HEK293T (cell line): Measurements from ENCODE around the gene ZFPM1.

ENCODE experiments used
- CTCF ChIA-PET: fragments of 350-600 bp; formaldehyde crosslinking; extraction: SDS; loops from one replicate; lab custom pipeline; 2021; ENCODE audit warnings: antibody characterized with exemption, inconsistent platforms; lab: Yijun Ruan, JAX
- POLR2A ChIA-PET: fragments of 350-600 bp; formaldehyde crosslinking; extraction: SDS; loops from one replicate; lab custom pipeline; 2020; ENCODE audit warnings: antibody characterized with exemption, inconsistent platforms; lab: Yijun Ruan, JAX
- DNase-seq: peaks from one replicate; pipeline ENCODE4 v3.0.0; 2012; ENCODE audit warnings: mixed read lengths; ENCODE audit errors: extremely low spot score
- ARNT ChIP-seq: fragments of 450-650 bp; IDR thresholded peaks from 2 replicates; pipeline ENCODE4 v1.6.1; 2017; ENCODE audit warnings: mild to moderate bottlenecking
- BHLHE40 ChIP-seq: fragments of 450-650 bp; IDR thresholded peaks from 2 replicates; pipeline ENCODE4 v1.6.1; 2016; ENCODE audit warnings: mild to moderate bottlenecking, moderate library complexity, borderline replicate concordance
- CTBP1 ChIP-seq: fragments of 450-650 bp; IDR thresholded peaks from 2 replicates; pipeline ENCODE4 v1.6.1; 2016; ENCODE audit warnings: borderline replicate concordance
- ELF4 ChIP-seq: fragments of 450-650 bp; IDR thresholded peaks from 2 replicates; pipeline ENCODE4 v1.6.1; 2017; ENCODE audit warnings: antibody characterized with exemption
- FOXA1 ChIP-seq: fragments of 450-650 bp; IDR thresholded peaks from 2 replicates; pipeline ENCODE4 v1.6.1; 2016; ENCODE audit warnings: mild to moderate bottlenecking
- FOXK2 ChIP-seq: fragments of 450-650 bp; IDR thresholded peaks from 2 replicates; pipeline ENCODE4 v1.6.1; 2016; ENCODE audit warnings: mild to moderate bottlenecking
- FOXM1 ChIP-seq: fragments of 450-650 bp; IDR thresholded peaks from 2 replicates; pipeline ENCODE4 v1.6.1; 2017; ENCODE audit warnings: mild to moderate bottlenecking, borderline replicate concordance
- HDGF ChIP-seq: fragments of 450-650 bp; IDR thresholded peaks from 2 replicates; pipeline ENCODE4 v1.6.1; 2017; ENCODE audit warnings: antibody characterized with exemption, borderline replicate concordance
- L3MBTL2 ChIP-seq: fragments of 450-650 bp; conservative IDR thresholded peaks from 2 replicates; pipeline ENCODE4 v1.6.1; 2016; ENCODE audit warnings: mild to moderate bottlenecking
- LEF1 ChIP-seq: fragments of 450-650 bp; IDR thresholded peaks from 2 replicates; pipeline ENCODE4 v1.6.1; 2017; ENCODE audit warnings: mild to moderate bottlenecking, borderline replicate concordance
- NFRKB ChIP-seq: fragments of 450-650 bp; IDR thresholded peaks from 2 replicates; pipeline ENCODE4 v1.6.1; 2016; ENCODE audit warnings: mild to moderate bottlenecking, moderate library complexity
- SP1 ChIP-seq: fragments of 450-650 bp; IDR thresholded peaks from 2 replicates; pipeline ENCODE4 v1.6.1; 2017
- SUZ12 ChIP-seq: fragments of 450-650 bp; IDR thresholded peaks from 2 replicates; pipeline ENCODE4 v1.6.1; 2016; ENCODE audit warnings: mild to moderate bottlenecking
- TARDBP ChIP-seq: fragments of 450-650 bp; IDR thresholded peaks from 2 replicates; pipeline ENCODE4 v1.6.1; 2016
- ZNF384 ChIP-seq: fragments of 450-650 bp; IDR thresholded peaks from 2 replicates; pipeline ENCODE4 v1.6.1; 2016
- TF ChIP-seq, protein P1 (sequence below): fragments of 450-650 bp; IDR thresholded peaks from 2 replicates; pipeline ENCODE4 v1.6.1; 2016

Gene ZFPM1

GRCh38 chr16:88449267-88449561 lies 3.9 kb upstream of the ZFPM1 start:
- POLR2A ChIA-PET, result interaction anchor here (1.6 kb wide), 1 partner anchor 121 kb away, joined by 3 read pairs; the partner anchor contains the start of gene ZC3H18
- TF ChIP-seq SP1 (no peak), LEF1 (no peak), FOXA1 (no peak), L3MBTL2 (no peak), NFRKB (no peak), FOXK2 (no peak), CTBP1 (no peak), ARNT (no peak), BHLHE40 (no peak), FOXM1 (no peak), TARDBP (no peak)
- TF ChIP-seq, protein P1, sequence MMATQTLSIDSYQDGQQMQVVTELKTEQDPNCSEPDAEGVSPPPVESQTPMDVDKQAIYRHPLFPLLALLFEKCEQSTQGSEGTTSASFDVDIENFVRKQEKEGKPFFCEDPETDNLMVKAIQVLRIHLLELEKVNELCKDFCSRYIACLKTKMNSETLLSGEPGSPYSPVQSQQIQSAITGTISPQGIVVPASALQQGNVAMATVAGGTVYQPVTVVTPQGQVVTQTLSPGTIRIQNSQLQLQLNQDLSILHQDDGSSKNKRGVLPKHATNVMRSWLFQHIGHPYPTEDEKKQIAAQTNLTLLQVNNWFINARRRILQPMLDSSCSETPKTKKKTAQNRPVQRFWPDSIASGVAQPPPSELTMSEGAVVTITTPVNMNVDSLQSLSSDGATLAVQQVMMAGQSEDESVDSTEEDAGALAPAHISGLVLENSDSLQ, result no peak
- CTCF ChIA-PET, result no interaction called here
- no peak for DNase-seq

GRCh38 chr16:88451586-88452481 lies 1.2 kb upstream of the ZFPM1 start:
- DNase-seq, result no peak
- ChIA-PET CTCF (no interaction called here), POLR2A (interaction anchor here (1.0 to 2.2 kb wide), 2 partner anchors 10 to 118 kb away, joined by 3 to 10 read pairs; partner anchors contain the start of gene ZC3H18)

DNA sequence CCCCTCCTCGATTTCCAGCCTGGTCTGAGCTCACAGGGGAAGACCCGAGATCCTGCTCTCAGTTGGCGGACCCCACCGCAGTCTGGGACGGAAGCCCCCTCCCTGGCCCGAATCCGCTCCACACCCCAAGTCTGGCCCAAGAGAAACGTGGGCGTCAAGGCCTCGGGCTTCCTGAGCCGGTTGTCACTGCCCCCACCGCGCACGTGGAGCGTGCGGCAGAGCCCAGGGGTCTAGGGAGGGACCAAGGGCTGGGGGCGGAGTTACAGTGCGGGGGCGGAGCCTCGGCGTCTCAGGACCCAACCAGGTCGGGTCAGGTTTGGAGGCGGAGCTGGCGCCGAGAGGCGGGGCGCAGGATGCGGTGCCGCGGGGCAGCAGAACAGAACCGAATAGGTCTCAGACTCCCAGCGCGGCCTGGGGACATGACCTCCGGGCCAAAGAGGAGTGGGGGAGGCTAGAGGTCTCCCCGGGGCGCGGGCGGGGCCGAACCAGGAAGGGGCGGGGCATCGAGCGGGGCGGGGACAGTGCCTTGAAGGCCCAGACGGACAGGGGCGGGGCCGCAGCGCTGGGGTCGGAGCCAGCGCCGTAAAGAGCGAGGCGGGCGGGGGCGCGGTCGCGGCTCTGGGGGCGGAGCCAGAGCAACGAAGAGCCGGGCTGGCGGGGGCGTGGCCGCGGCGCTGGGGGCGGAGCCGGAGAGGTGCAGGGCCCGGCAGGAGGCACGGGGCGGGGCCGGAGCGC lies 431 bp upstream of the ZFPM1 start:
- peak; percentile 98 for DNase-seq
- POLR2A ChIA-PET, result interaction anchor here (1.0 to 2.2 kb wide), 2 partner anchors 10 to 118 kb away, joined by 3 to 10 read pairs; partner anchors contain the start of gene ZC3H18
- TF ChIP-seq FOXA1 (no peak), HDGF (peak; percentile 74; the same call in 1 of the 2 replicates), FOXM1 (no peak), BHLHE40 (no peak), ARNT (0 out of 2 replicates have a peak, but pooled peaks have one; percentile 8), ELF4 (no peak), L3MBTL2 (peak; percentile 99), CTBP1 (no peak)
- TF ChIP-seq, protein P1, result no peak

More at GRCh38 chr16:88451586-88452481, 1.2 kb upstream of the ZFPM1 start:
- no peak for TF ChIP-seq L3MBTL2
- no peak for TF ChIP-seq FOXA1
- no peak for TF ChIP-seq FOXM1
- no peak for TF ChIP-seq HDGF
- no peak for TF ChIP-seq ARNT
- no peak for TF ChIP-seq SP1
- no peak for TF ChIP-seq CTBP1
- no peak for TF ChIP-seq LEF1
- no peak for TF ChIP-seq ZNF384
- TF ChIP-seq BHLHE40, result no peak
- no peak for TF ChIP-seq TARDBP

DNA sequence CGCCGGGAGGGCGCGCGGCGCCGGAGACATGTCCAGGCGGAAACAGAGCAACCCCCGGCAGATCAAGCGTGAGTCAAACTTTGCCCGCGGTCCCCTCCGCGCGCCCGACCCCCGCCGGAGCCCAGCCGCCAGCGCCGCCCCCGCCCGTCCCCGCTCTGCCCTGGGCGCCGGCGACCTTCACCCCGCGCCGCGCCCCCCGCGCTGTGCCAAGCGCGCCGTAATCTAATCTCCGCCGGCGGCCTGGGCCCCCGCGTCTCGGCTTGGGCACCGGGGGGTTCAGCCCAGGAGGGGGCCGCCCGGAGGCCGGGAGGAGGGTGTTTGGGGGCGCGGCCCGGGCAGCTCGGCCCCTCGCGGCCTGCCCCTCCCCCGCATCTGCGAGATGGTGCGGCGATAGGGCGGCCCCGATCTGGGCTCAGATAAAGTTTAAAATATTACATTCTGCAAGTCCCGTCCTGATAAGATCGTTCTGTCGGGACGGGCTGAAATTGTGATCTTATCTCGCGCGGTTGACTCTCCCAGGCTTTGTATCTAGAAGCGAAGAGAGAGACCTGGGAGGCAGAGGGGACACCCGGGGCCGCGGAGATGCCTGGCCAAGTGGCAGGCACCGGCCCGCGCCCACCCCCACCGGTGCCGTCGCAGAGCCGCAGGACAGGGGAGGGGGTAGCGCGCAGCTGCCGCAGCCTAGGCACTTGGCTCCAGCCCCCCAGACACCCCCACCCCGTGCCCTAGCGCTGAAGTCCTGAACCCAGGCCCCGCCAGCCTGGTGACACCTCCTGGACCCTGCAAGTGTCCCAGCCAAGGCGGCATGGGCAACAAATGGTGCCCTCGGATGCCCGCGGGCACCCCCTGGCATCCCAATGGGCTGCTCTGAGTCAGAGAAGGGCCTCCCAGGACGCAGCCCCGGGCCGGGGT lies 787 bp downstream of the ZFPM1 start:
- no peak for DNase-seq
- CTCF ChIA-PET, result interaction anchor here (0.7 kb wide), 1 partner anchor 19 kb away, joined by 5 read pairs; no protein-coding TSS in a partner anchor
- TF ChIP-seq FOXK2 (no peak), L3MBTL2 (no peak), TARDBP (no peak), SP1 (no peak), ZNF384 (no peak), NFRKB (no peak), FOXM1 (no peak), SUZ12 (no peak), ARNT (no peak), LEF1 (no peak), CTBP1 (no peak), FOXA1 (no peak), ELF4 (no peak), BHLHE40 (no peak), HDGF (no peak)
- TF ChIP-seq, protein P1, result no peak
- POLR2A ChIA-PET, result interaction anchor here (1.5 kb wide), 1 partner anchor 15 kb away, joined by 3 read pairs; no protein-coding TSS in a partner anchor

More for the DNA sequence above, 431 bp upstream of the ZFPM1 start:
- CTCF ChIA-PET, result no interaction called here
